ENCODE measurements around the gene MAPKAP1.

DNA sequence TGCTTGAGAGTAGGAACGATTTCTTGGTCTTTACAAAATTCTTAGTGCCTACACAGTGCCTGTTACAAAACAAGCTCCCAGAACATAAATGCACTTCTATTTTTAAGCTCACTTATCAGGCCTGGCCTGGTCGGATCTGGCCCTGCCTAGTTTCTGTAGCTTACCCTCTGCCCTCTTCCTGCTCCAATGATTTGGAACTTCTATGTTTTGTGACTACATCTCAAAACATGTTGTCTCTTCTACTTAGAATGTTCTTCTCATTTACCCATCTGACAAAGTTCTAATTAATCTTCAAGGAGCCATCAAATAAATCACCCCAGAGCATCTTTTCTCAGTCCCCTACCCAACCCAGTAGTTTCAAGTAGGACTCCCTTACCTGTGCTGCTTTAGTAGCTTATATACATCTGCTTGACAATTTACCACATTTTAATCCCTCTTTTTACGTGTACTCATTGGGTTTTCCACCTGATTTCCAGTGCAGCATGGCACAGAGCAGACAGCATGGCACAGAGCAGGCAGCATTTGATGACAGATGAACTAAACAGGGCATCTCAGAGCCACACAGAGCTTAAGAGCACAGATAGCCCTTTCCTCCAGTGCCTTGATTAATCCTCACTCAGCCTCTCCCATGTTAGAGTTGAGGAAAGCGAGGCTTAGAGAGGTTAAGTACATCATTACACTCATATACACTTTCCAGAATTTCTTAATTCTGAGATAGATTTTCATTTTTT lies 171.9 kb downstream of the MAPKAP1 start:
- no peak for TF ChIP-seq CTCF (IDR thresholded peaks at IDR 0.05)
- no peak for TF ChIP-seq POLR2AphosphoS5 (IDR thresholded peaks at IDR 0.05)
